GM12892 (cell line): ENCODE results near the gene RECK.

ENCODE experiments used
- POLR2A ChIP-seq: IDR thresholded peaks from 2 replicates; pipeline ENCODE4 v1.6.1; 2011; ENCODE audit warnings: low read depth, low read length, control low read depth
- POLR2AphosphoS5 ChIP-seq: IDR thresholded peaks from 2 replicates; pipeline ENCODE4 v1.6.1; 2011; ENCODE audit warnings: low read depth, low read length, control low read depth
- TAF1 ChIP-seq: IDR thresholded peaks from 2 replicates; pipeline ENCODE4 v1.6.1; 2011; ENCODE audit warnings: low read depth, mild to moderate bottlenecking, control low read depth, low read length, borderline replicate concordance

- TF ChIP-seq POLR2A = no peak
- TF ChIP-seq TAF1 = no peak
- TF ChIP-seq POLR2AphosphoS5 = no peak
Measured at GRCh38 chr9:36135741-36136271, 99.1 kb downstream of the RECK start.
